ENCODE measurements around the gene CTSC.
A peak's percentile ranks its signal among the peaks of the same experiment; 100 is the strongest.
"Not testable (repeated sequence)": the region's sequence is repeated elsewhere in the genome, so short reads cannot be mapped to it uniquely, and the experiment has no call there.

Gene CTSC

GRCh38 chr11:88324562-88325345, 12.8 kb downstream of the CTSC start:
- FAIRE-seq = peak; percentile 31

GRCh38 chr11:88322881-88323280, 14.7 kb downstream of the CTSC start:
- FAIRE-seq; DNase-seq (ENCODE audit: insufficient read length, low spot score): not testable (repeated sequence)

More at GRCh38 chr11:88324562-88325345, 12.8 kb downstream of the CTSC start:
- no peak for TF ChIP-seq POLR2A (IDR thresholded peaks at IDR 0.05; ENCODE audit: low read depth, low read length)
- TF ChIP-seq POU2F2 (IDR thresholded peaks at IDR 0.05; ENCODE audit: low read depth, low read length) = no peak
- TF ChIP-seq TAF1 (IDR thresholded peaks at IDR 0.05; ENCODE audit: low read depth, low read length) = no peak
- TF ChIP-seq SPI1 (IDR thresholded peaks at IDR 0.05; ENCODE audit: low read depth, low read length) = no peak
- no peak for TF ChIP-seq PAX5 (IDR thresholded peaks at IDR 0.05; ENCODE audit: insufficient read depth, low read length, severe bottlenecking)
- no peak for TF ChIP-seq POLR2AphosphoS5 (IDR thresholded peaks at IDR 0.05; ENCODE audit: low read depth, low read length)
- DNase-seq (ENCODE audit: insufficient read length, low spot score) = no peak

GRCh38 chr11:88321412-88321811, 16.1 kb downstream of the CTSC start:
- not testable (repeated sequence) for DNase-seq (ENCODE audit: insufficient read length, low spot score)
- peak; percentile 54 for FAIRE-seq

- peak; percentile 75 for FAIRE-seq
Observed at GRCh38 chr11:88320149-88320559, 17.4 kb downstream of the CTSC start.

GRCh38 chr11:88318017-88318416, 19.5 kb downstream of the CTSC start:
- TF ChIP-seq PAX5 (IDR thresholded peaks at IDR 0.05; ENCODE audit: insufficient read depth, low read length, severe bottlenecking) = no peak
- TF ChIP-seq POU2F2 (IDR thresholded peaks at IDR 0.05; ENCODE audit: low read depth, low read length) = no peak
- no peak for TF ChIP-seq SPI1 (IDR thresholded peaks at IDR 0.05; ENCODE audit: low read depth, low read length)
- TF ChIP-seq POLR2AphosphoS5 (IDR thresholded peaks at IDR 0.05; ENCODE audit: low read depth, low read length) = no peak
- no peak for TF ChIP-seq TAF1 (IDR thresholded peaks at IDR 0.05; ENCODE audit: low read depth, low read length)
- TF ChIP-seq POLR2A (IDR thresholded peaks at IDR 0.05; ENCODE audit: low read depth, low read length) = no peak
- no peak for FAIRE-seq
- DNase-seq (ENCODE audit: insufficient read length, low spot score) = no peak

More at GRCh38 chr11:88320149-88320559, 17.4 kb downstream of the CTSC start:
- DNase-seq (ENCODE audit: insufficient read length, low spot score) = no peak
- no peak for TF ChIP-seq POLR2A (IDR thresholded peaks at IDR 0.05; ENCODE audit: low read depth, low read length)
- TF ChIP-seq SPI1 (IDR thresholded peaks at IDR 0.05; ENCODE audit: low read depth, low read length) = no peak
- TF ChIP-seq POLR2AphosphoS5 (IDR thresholded peaks at IDR 0.05; ENCODE audit: low read depth, low read length) = no peak
- TF ChIP-seq POU2F2 (IDR thresholded peaks at IDR 0.05; ENCODE audit: low read depth, low read length) = no peak

- FAIRE-seq (no peak), DNase-seq (ENCODE audit: insufficient read length, low spot score) (no peak)
- TF ChIP-seq SPI1 (IDR thresholded peaks at IDR 0.05; ENCODE audit: low read depth, low read length) = no peak
- no peak for TF ChIP-seq POLR2A (IDR thresholded peaks at IDR 0.05; ENCODE audit: low read depth, low read length)
- TF ChIP-seq POLR2AphosphoS5 (IDR thresholded peaks at IDR 0.05; ENCODE audit: low read depth, low read length) = no peak
- no peak for TF ChIP-seq TAF1 (IDR thresholded peaks at IDR 0.05; ENCODE audit: low read depth, low read length)
- TF ChIP-seq POU2F2 (IDR thresholded peaks at IDR 0.05; ENCODE audit: low read depth, low read length) = no peak
- TF ChIP-seq PAX5 (IDR thresholded peaks at IDR 0.05; ENCODE audit: insufficient read depth, low read length, severe bottlenecking) = no peak
Observed at GRCh38 chr11:88317536-88317935, 20.0 kb downstream of the CTSC start.

- no peak for FAIRE-seq
- no peak for TF ChIP-seq POLR2A (IDR thresholded peaks at IDR 0.05; ENCODE audit: low read depth, low read length)
- no peak for TF ChIP-seq TAF1 (IDR thresholded peaks at IDR 0.05; ENCODE audit: low read depth, low read length)
- no peak for TF ChIP-seq SPI1 (IDR thresholded peaks at IDR 0.05; ENCODE audit: low read depth, low read length)
- peak; percentile 43; the same call in 1 of the 2 replicates for TF ChIP-seq POLR2AphosphoS5 (IDR thresholded peaks at IDR 0.05; ENCODE audit: low read depth, low read length)
- TF ChIP-seq PAX5 (IDR thresholded peaks at IDR 0.05; ENCODE audit: insufficient read depth, low read length, severe bottlenecking) = no peak
- no peak for TF ChIP-seq POU2F2 (IDR thresholded peaks at IDR 0.05; ENCODE audit: low read depth, low read length)
- no peak for DNase-seq (ENCODE audit: insufficient read length, low spot score)
Observed at GRCh38 chr11:88315981-88316441, 21.5 kb downstream of the CTSC start.

GRCh38 chr11:88315015-88315414, 22.5 kb downstream of the CTSC start:
- FAIRE-seq (no peak), DNase-seq (ENCODE audit: insufficient read length, low spot score) (no peak)
- TF ChIP-seq PAX5 (IDR thresholded peaks at IDR 0.05; ENCODE audit: insufficient read depth, low read length, severe bottlenecking) = no peak
- TF ChIP-seq POLR2AphosphoS5 (IDR thresholded peaks at IDR 0.05; ENCODE audit: low read depth, low read length) = no peak
- TF ChIP-seq TAF1 (IDR thresholded peaks at IDR 0.05; ENCODE audit: low read depth, low read length) = no peak
- TF ChIP-seq POU2F2 (IDR thresholded peaks at IDR 0.05; ENCODE audit: low read depth, low read length) = no peak
- TF ChIP-seq POLR2A (IDR thresholded peaks at IDR 0.05; ENCODE audit: low read depth, low read length) = no peak
- TF ChIP-seq SPI1 (IDR thresholded peaks at IDR 0.05; ENCODE audit: low read depth, low read length) = no peak

- FAIRE-seq (no peak), DNase-seq (ENCODE audit: insufficient read length, low spot score) (no peak)
- no peak for TF ChIP-seq POLR2AphosphoS5 (IDR thresholded peaks at IDR 0.05; ENCODE audit: low read depth, low read length)
- TF ChIP-seq TAF1 (IDR thresholded peaks at IDR 0.05; ENCODE audit: low read depth, low read length) = no peak
- TF ChIP-seq PAX5 (IDR thresholded peaks at IDR 0.05; ENCODE audit: insufficient read depth, low read length, severe bottlenecking) = no peak
- no peak for TF ChIP-seq POU2F2 (IDR thresholded peaks at IDR 0.05; ENCODE audit: low read depth, low read length)
- TF ChIP-seq POLR2A (IDR thresholded peaks at IDR 0.05; ENCODE audit: low read depth, low read length) = no peak
Observed at GRCh38 chr11:88313441-88313840, 24.1 kb downstream of the CTSC start.

GRCh38 chr11:88312628-88313027, 24.9 kb downstream of the CTSC start:
- FAIRE-seq (no peak), DNase-seq (ENCODE audit: insufficient read length, low spot score) (no peak)
- no peak for TF ChIP-seq SPI1 (IDR thresholded peaks at IDR 0.05; ENCODE audit: low read depth, low read length)
- no peak for TF ChIP-seq POU2F2 (IDR thresholded peaks at IDR 0.05; ENCODE audit: low read depth, low read length)
- no peak for TF ChIP-seq POLR2AphosphoS5 (IDR thresholded peaks at IDR 0.05; ENCODE audit: low read depth, low read length)
- TF ChIP-seq TAF1 (IDR thresholded peaks at IDR 0.05; ENCODE audit: low read depth, low read length) = no peak
- no peak for TF ChIP-seq PAX5 (IDR thresholded peaks at IDR 0.05; ENCODE audit: insufficient read depth, low read length, severe bottlenecking)
